ENCODE data around the gene CTSV. TPM values are rescaled to one million over a fixed set of nuclear protein-coding genes. Genes with fewer than 3 reads are reported as not detected.
"Not testable (repeated sequence)": the region's sequence is repeated elsewhere in the genome, so short reads cannot be mapped to it uniquely, and the experiment has no call there.

Gene CTSV
- polyA plus RNA-seq, 1 of the 3 experiments (the other 2 are of a cell fraction) = 3.1 TPM

- TF ChIP-seq RFX5 (IDR thresholded peaks at IDR 0.05; ENCODE audit: low read length) (no peak), JUND (IDR thresholded peaks at IDR 0.05) (no peak)
Measured at GRCh38 chr9:97057651-97058050, 18.7 kb upstream of the CTSV start (continued).

DNA sequence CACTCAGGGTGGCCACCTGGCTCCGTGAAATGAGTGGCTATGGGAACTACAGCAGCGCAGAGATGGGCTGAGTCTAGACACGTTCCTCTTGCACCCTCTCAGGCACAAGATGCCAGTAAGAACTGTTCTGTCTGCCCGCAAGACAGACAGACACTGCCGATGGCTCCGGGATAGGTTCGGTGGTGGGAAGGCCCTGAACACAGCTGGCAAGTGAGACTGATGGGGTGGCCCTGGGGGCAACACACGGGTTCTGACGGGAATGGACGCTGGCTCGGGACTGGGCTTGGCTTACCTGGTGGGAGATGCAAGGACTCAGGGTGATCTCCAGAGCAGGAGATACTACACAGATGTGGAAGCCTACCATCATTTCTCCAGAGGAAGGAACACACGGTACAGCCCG lies 16.9 kb upstream of the CTSV start:
- H3K79me2 ChIP-seq (ENCODE audit: insufficient read depth); H3K4me2 ChIP-seq; H3K4me3 ChIP-seq (ENCODE audit: low read depth in 2 of 2, low read length in 1 of 2); H3K27me3 ChIP-seq (ENCODE audit: insufficient read depth); H3K36me3 ChIP-seq (replicated peaks in 1 of 2; ENCODE audit: control insufficient read depth in 1 of 2, insufficient read depth in 2 of 2, low read length in 1 of 2); CTCF ChIA-PET; POLR2A ChIA-PET; H3K9me3 ChIP-seq; H3K9ac ChIP-seq; DNase-seq; H3K27ac ChIP-seq (ENCODE audit: low read depth in 2 of 2, low read length in 1 of 2); H3K4me1 ChIP-seq (ENCODE audit: control insufficient read depth in 1 of 2, insufficient read depth in 2 of 2, low read depth in 1 of 2, low read length in 1 of 2); H3K9me2 ChIP-seq; H3F3A ChIP-seq (replicated peaks; ENCODE audit: insufficient read depth); H4K20me1 ChIP-seq (ENCODE audit: insufficient read depth); H2AFZ ChIP-seq (ENCODE audit: low read depth): not testable (repeated sequence)
- 79% methylated on average over 9 of the region's 13 CpGs for WGBS (ENCODE audit: low lambda C conversion rate)

- Histone ChIP-seq H3K79me2 (ENCODE audit: insufficient read depth) (no peaks in the 10 kb centered on the region), H3K27ac (ENCODE audit: low read depth in 2 of 2, low read length in 1 of 2) (no peak overlapping the region), H3F3A (replicated peaks; ENCODE audit: insufficient read depth) (no peaks in the 10 kb centered on the region), H3K9me3 (no peaks in the 10 kb centered on the region), H2AFZ (ENCODE audit: low read depth) (no peak overlapping the region), H3K9ac (no peak overlapping the region), H3K36me3 (replicated peaks in 1 of 2; ENCODE audit: control insufficient read depth in 1 of 2, insufficient read depth in 2 of 2, low read length in 1 of 2) (no peaks in the 10 kb centered on the region), H3K27me3 (ENCODE audit: insufficient read depth) (no peaks in the 10 kb centered on the region), H4K20me1 (ENCODE audit: insufficient read depth) (no peaks in the 10 kb centered on the region), H3K4me3 (ENCODE audit: low read depth in 2 of 2, low read length in 1 of 2) (no peak overlapping the region), H3K4me1 (ENCODE audit: control insufficient read depth in 1 of 2, insufficient read depth in 2 of 2, low read depth in 1 of 2, low read length in 1 of 2) (peaks cover 0 to 7% of the 10 kb centered on the region in 2 experiments; a peak in 2 of 4 replicates), H3K4me2 (no peak overlapping the region), H3K9me2 (no peaks in the 10 kb centered on the region)
- DNase-seq = no peak
- POLR2A ChIA-PET = no interaction called here
- CTCF ChIA-PET = interaction anchor here (0.6 kb wide), 1 partner anchor 68 kb away, joined by 3 read pairs; no protein-coding TSS in a partner anchor
- TF ChIP-seq ELF1 (IDR thresholded peaks at IDR 0.05) (no peak), NFIC (IDR thresholded peaks at IDR 0.05; ENCODE audit: borderline replicate concordance) (no peak), IRF3 (IDR thresholded peaks at IDR 0.05; ENCODE audit: low read depth, low read length) (no peak), EP300 (IDR thresholded peaks at IDR 0.05; ENCODE audit: borderline replicate concordance in 1 of 2, low read depth in 1 of 2, low read length in 1 of 2) (no peak), YY1 (IDR thresholded peaks at IDR 0.05; ENCODE audit: low read depth) (no peak), RXRA (IDR thresholded peaks at IDR 0.05; ENCODE audit: borderline replicate concordance, low read depth) (no peak), FOXJ3 (CRISPR knock-in tag; IDR thresholded peaks at IDR 0.05) (no peak), MEF2A (IDR thresholded peaks at IDR 0.05; ENCODE audit: borderline replicate concordance, low read depth) (no peak), CHD2 (IDR thresholded peaks at IDR 0.05; ENCODE audit: low read length, partially characterized antibody) (no peak), NRF1 (IDR thresholded peaks at IDR 0.05; ENCODE audit: low read depth, low read length) (no peak), SIN3A (IDR thresholded peaks at IDR 0.05; ENCODE audit: borderline replicate concordance, low read depth, low read length) (no peak)
- TF ChIP-seq, protein P1, sequence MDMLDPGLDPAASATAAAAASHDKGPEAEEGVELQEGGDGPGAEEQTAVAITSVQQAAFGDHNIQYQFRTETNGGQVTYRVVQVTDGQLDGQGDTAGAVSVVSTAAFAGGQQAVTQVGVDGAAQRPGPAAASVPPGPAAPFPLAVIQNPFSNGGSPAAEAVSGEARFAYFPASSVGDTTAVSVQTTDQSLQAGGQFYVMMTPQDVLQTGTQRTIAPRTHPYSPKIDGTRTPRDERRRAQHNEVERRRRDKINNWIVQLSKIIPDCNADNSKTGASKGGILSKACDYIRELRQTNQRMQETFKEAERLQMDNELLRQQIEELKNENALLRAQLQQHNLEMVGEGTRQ (IDR thresholded peaks at IDR 0.05; ENCODE audit: borderline replicate concordance, low read depth, low read length) = no peak
- TF ChIP-seq, protein P2, sequence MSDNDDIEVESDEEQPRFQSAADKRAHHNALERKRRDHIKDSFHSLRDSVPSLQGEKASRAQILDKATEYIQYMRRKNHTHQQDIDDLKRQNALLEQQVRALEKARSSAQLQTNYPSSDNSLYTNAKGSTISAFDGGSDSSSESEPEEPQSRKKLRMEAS (IDR thresholded peaks at IDR 0.05; ENCODE audit: low read depth) = no peak
- TF ChIP-seq, protein P3, sequence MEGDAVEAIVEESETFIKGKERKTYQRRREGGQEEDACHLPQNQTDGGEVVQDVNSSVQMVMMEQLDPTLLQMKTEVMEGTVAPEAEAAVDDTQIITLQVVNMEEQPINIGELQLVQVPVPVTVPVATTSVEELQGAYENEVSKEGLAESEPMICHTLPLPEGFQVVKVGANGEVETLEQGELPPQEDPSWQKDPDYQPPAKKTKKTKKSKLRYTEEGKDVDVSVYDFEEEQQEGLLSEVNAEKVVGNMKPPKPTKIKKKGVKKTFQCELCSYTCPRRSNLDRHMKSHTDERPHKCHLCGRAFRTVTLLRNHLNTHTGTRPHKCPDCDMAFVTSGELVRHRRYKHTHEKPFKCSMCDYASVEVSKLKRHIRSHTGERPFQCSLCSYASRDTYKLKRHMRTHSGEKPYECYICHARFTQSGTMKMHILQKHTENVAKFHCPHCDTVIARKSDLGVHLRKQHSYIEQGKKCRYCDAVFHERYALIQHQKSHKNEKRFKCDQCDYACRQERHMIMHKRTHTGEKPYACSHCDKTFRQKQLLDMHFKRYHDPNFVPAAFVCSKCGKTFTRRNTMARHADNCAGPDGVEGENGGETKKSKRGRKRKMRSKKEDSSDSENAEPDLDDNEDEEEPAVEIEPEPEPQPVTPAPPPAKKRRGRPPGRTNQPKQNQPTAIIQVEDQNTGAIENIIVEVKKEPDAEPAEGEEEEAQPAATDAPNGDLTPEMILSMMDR (IDR thresholded peaks at IDR 0.05) = no peak
- TF ChIP-seq, protein P4, sequence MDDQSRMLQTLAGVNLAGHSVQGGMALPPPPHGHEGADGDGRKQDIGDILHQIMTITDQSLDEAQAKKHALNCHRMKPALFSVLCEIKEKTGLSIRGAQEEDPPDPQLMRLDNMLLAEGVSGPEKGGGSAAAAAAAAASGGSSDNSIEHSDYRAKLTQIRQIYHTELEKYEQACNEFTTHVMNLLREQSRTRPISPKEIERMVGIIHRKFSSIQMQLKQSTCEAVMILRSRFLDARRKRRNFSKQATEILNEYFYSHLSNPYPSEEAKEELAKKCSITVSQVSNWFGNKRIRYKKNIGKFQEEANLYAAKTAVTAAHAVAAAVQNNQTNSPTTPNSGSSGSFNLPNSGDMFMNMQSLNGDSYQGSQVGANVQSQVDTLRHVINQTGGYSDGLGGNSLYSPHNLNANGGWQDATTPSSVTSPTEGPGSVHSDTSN (IDR thresholded peaks at IDR 0.05) = no peak
- 10% methylated on average over 3 of the region's 3 CpGs for WGBS (ENCODE audit: low lambda C conversion rate)
Measured at GRCh38 chr9:97053717-97054116, 14.8 kb upstream of the CTSV start.

All from SK-N-SH (cell line).